GM21737 (cell line): Measurements from ENCODE around the gene HSPB7.
"Not testable (repeated sequence)": the region's sequence is repeated elsewhere in the genome, so short reads cannot be mapped to it uniquely, and the experiment has no call there.

Experiments used
- ATAC-seq: cut with Tn5 transposase; IDR thresholded peaks from one replicate; pipeline ENCODE4 v1.9.1; 2021; ENCODE audit warnings: mild to moderate bottlenecking, moderate library complexity; ENCODE audit not compliant: unreplicated experiment

HSPB7 gene

GRCh38 chr1:16017461-16018303, at the start of gene HSPB7:
Gene HSPB7, minus strand, starts transcription at chr1:16018043. Its CDS starts 80 bp downstream, at chr1:16017963.
- no peak for ATAC-seq

- ATAC-seq, result no peak
Observed at GRCh38 chr1:16067127-16067768, 49.4 kb upstream of the HSPB7 start.

- no peak for ATAC-seq
Observed at GRCh38 chr1:16066245-16066644, 48.4 kb upstream of the HSPB7 start.

GRCh38 chr1:16065269-16065576, 47.4 kb upstream of the HSPB7 start:
- no peak for ATAC-seq

GRCh38 chr1:16064536-16065268, 46.9 kb upstream of the HSPB7 start:
- no peak for ATAC-seq

GRCh38 chr1:16063921-16064320, 46.1 kb upstream of the HSPB7 start:
- ATAC-seq, result no peak

- no peak for ATAC-seq
Observed at GRCh38 chr1:16063226-16063829, 45.5 kb upstream of the HSPB7 start.

- not testable (repeated sequence) for ATAC-seq
Observed at GRCh38 chr1:16062687-16063075, 44.8 kb upstream of the HSPB7 start.

- not testable (repeated sequence) for ATAC-seq
Observed at GRCh38 chr1:16061989-16062686, 44.3 kb upstream of the HSPB7 start.

- ATAC-seq, result no peak
Observed at GRCh38 chr1:16061266-16061665, 43.4 kb upstream of the HSPB7 start.

- ATAC-seq, result not testable (repeated sequence)
Observed at GRCh38 chr1:16058394-16059120, 40.7 kb upstream of the HSPB7 start.

- ATAC-seq, result not testable (repeated sequence)
Observed at GRCh38 chr1:16057314-16057915, 39.6 kb upstream of the HSPB7 start.

- not testable (repeated sequence) for ATAC-seq
Observed at GRCh38 chr1:16056521-16056912, 38.7 kb upstream of the HSPB7 start.

GRCh38 chr1:16055613-16056520, 38.0 kb upstream of the HSPB7 start:
- no peak for ATAC-seq

- no peak for ATAC-seq
Observed at GRCh38 chr1:16054598-16055540, 37.0 kb upstream of the HSPB7 start.

- ATAC-seq, result no peak
Observed at GRCh38 chr1:16053781-16054502, 36.1 kb upstream of the HSPB7 start.

GRCh38 chr1:16051949-16052348, 34.1 kb upstream of the HSPB7 start:
- not testable (repeated sequence) for ATAC-seq
